Stimulated activated naive CD8-positive, alpha-beta T cell treated with anti-CD3 and anti-CD28 coated beads, Interleukin-15, Interleukin-2, amounts not matched to agents 100 U/mL and 50 U/mL, for 24 hours (primary cell): Measurements from ENCODE around the gene FCRL5.
"Not testable (repeated sequence)": the region's sequence is repeated elsewhere in the genome, so short reads cannot be mapped to it uniquely, and the experiment has no call there.

Experiments
- ATAC-seq: fragments of 150-1000 bp; cut with Tn5 transposase; one replicate; pipeline ENCODE4 v1.10.0; 2021
- DNase-seq: peaks from one replicate; pipeline ENCODE4 v3.0.0; 2021

FCRL5 gene

GRCh38 chr1:157551694-157552693 is at the start of gene FCRL5:
FCRL5 (minus strand) TSS chr1:157552515; CDS start chr1:157552362, 153 bp downstream.
- no peak for ATAC-seq
- DNase-seq = no peak

- no peak for ATAC-seq
These were observed 47.9 kb upstream of the FCRL5 start for GRCh38 chr1:157600236-157600635.

GRCh38 chr1:157597959-157598667 is 45.8 kb upstream of the FCRL5 start, which contains the start of gene FCRL4:
FCRL4 (minus strand) TSS chr1:157598085; CDS start chr1:157597944, 141 bp downstream.
- ATAC-seq (peak; percentile 61), DNase-seq (no peak)

More at GRCh38 chr1:157600236-157600635, 47.9 kb upstream of the FCRL5 start:
- DNase-seq = no peak

- no peak for DNase-seq
- ATAC-seq = no peak
These were observed 44.1 kb upstream of the FCRL5 start for GRCh38 chr1:157596384-157596783.

GRCh38 chr1:157595356-157595755 is 43.0 kb upstream of the FCRL5 start:
- ATAC-seq = no peak
- DNase-seq = no peak

GRCh38 chr1:157585984-157586383 is 33.7 kb upstream of the FCRL5 start:
- no peak for ATAC-seq
- no peak for DNase-seq

- ATAC-seq = no peak
- no peak for DNase-seq
These were observed 32.2 kb upstream of the FCRL5 start for GRCh38 chr1:157584503-157584902.

- DNase-seq = no peak
- no peak for ATAC-seq
These were observed 28.5 kb upstream of the FCRL5 start for GRCh38 chr1:157580828-157581210.

- peak; percentile 32 for ATAC-seq
- no peak for DNase-seq
These were observed 28.0 kb upstream of the FCRL5 start for GRCh38 chr1:157580179-157580827.

- no peak for ATAC-seq
These were observed 25.1 kb upstream of the FCRL5 start for GRCh38 chr1:157577420-157577819.

GRCh38 chr1:157575744-157576143 is 23.4 kb upstream of the FCRL5 start:
- ATAC-seq (no peak), DNase-seq (no peak)

More at GRCh38 chr1:157577420-157577819, 25.1 kb upstream of the FCRL5 start:
- DNase-seq = no peak

- ATAC-seq (no peak), DNase-seq (no peak)
These were observed 22.5 kb upstream of the FCRL5 start for GRCh38 chr1:157574836-157575235.

- ATAC-seq (no peak), DNase-seq (no peak)
These were observed 14.4 kb upstream of the FCRL5 start for GRCh38 chr1:157566484-157567300.

- DNase-seq (no peak), ATAC-seq (no peak)
These were observed 10.2 kb upstream of the FCRL5 start for GRCh38 chr1:157562515-157562914.

- ATAC-seq (no peak), DNase-seq (no peak)
These were observed 5.8 kb upstream of the FCRL5 start for GRCh38 chr1:157558119-157558518.

- not testable (repeated sequence) for DNase-seq, ATAC-seq
These were observed 4.2 kb downstream of the FCRL5 start for GRCh38 chr1:157548081-157548480.

GRCh38 chr1:157542676-157543075 is 9.6 kb downstream of the FCRL5 start:
- no peak for DNase-seq
- no peak for ATAC-seq

- ATAC-seq (peak; percentile 28), DNase-seq (no peak)
These were observed 11.5 kb downstream of the FCRL5 start for GRCh38 chr1:157540852-157541251.

GRCh38 chr1:157540160-157540748 is 12.1 kb downstream of the FCRL5 start:
- ATAC-seq = no peak
- no peak for DNase-seq

- ATAC-seq (no peak), DNase-seq (no peak)
These were observed 12.7 kb downstream of the FCRL5 start for GRCh38 chr1:157539568-157539967.

- no peak for DNase-seq
- ATAC-seq = peak; percentile 49
These were observed 19.7 kb downstream of the FCRL5 start for GRCh38 chr1:157532569-157532968.
